ENCODE results near the gene PTPRM.

Gene PTPRM

DNA sequence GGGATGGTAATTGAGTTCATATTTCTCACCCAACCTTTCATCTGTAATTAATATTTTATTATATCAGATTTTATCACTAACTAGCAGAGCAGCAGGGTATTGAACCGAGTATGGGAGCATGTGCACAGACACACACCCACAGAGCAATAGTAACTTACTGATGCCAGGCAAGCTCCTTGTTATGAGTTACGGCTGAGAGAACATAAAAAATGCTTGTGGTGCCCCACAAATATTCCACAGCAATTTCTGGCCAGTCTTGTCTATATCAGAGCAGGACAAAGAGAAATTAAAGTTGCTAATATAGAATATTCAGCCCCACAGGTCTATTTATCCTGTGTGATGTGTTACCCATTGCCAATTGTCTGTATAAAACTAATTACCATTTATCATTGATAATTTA lies 540.3 kb downstream of the PTPRM start:
- Histone ChIP-seq H3K4me1 (ENCODE audit: control insufficient read depth, insufficient read depth, low read length) (no peaks in the 10 kb centered on the region), H3K4me3 (ENCODE audit: low read depth, low read length) (no peak overlapping the region), H3K9me3 (ENCODE audit: control insufficient read depth, insufficient read depth, low read depth, low read length) (no peaks in the 10 kb centered on the region), H3K27ac (ENCODE audit: extremely low read depth, low read depth, low read length) (no peak overlapping the region), H3K36me3 (ENCODE audit: control insufficient read depth in 2 of 2, insufficient read depth in 1 of 2, low read length in 2 of 2) (no peaks in the 10 kb centered on the region)
- no peak for TF ChIP-seq ZNF175 (tag by site-specific recombination; IDR thresholded peaks at IDR 0.05)
- peak; percentile 16; the same call in 1 of the 2 replicates for TF ChIP-seq SCRT2 (tag by site-specific recombination; IDR thresholded peaks at IDR 0.05)
- no peak for TF ChIP-seq MYNN (tag by site-specific recombination; IDR thresholded peaks at IDR 0.05; ENCODE audit: borderline replicate concordance)
- TF ChIP-seq ZNF658 (tag by site-specific recombination; IDR thresholded peaks at IDR 0.05), result no peak
- no peak for TF ChIP-seq ZNF707 (tag by site-specific recombination; IDR thresholded peaks at IDR 0.05)
- CTCF ChIA-PET, result no interaction called here
- POLR2A ChIA-PET, result no interaction called here

DNA sequence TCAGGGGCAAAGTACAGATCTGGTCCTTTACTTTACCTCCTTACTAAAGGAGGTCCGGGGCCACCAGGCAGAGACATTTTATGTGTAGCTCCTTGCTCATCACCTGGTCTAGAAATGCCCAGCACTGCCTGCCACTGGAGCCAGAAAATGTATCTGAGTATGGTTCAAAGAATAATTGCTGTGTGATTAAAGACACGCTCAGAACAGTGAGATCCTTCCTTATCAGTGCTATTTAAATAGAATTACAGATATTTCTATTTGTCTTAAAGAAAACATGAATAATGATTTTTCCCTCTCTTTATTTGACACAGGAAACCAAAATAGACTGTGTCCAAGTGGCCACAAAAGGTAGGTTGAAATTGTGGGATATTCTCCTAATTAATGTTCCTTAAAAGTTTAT lies 547.4 kb downstream of the PTPRM start:
- H3K9me3 ChIP-seq (ENCODE audit: control insufficient read depth, insufficient read depth, low read depth, low read length), result no peaks in the 10 kb centered on the region
- H3K4me1 ChIP-seq (ENCODE audit: control insufficient read depth, insufficient read depth, low read length), result no peaks in the 10 kb centered on the region
- ChIA-PET CTCF (interaction anchor here (0.6 kb wide), 1 partner anchor 169 kb away, joined by 3 read pairs; no protein-coding TSS in a partner anchor), POLR2A (no interaction called here)
- no peaks in the 10 kb centered on the region for H3K36me3 ChIP-seq (ENCODE audit: control insufficient read depth in 2 of 2, insufficient read depth in 1 of 2, low read length in 2 of 2)
- no peak overlapping the region for H3K4me3 ChIP-seq (ENCODE audit: low read depth, low read length)
- TF ChIP-seq ZNF785 (tag by site-specific recombination; IDR thresholded peaks at IDR 0.05), result no peak
- TF ChIP-seq, protein P1, sequence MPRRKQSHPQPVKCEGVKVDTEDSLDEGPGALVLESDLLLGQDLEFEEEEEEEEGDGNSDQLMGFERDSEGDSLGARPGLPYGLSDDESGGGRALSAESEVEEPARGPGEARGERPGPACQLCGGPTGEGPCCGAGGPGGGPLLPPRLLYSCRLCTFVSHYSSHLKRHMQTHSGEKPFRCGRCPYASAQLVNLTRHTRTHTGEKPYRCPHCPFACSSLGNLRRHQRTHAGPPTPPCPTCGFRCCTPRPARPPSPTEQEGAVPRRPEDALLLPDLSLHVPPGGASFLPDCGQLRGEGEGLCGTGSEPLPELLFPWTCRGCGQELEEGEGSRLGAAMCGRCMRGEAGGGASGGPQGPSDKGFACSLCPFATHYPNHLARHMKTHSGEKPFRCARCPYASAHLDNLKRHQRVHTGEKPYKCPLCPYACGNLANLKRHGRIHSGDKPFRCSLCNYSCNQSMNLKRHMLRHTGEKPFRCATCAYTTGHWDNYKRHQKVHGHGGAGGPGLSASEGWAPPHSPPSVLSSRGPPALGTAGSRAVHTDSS (tag by site-specific recombination; IDR thresholded peaks at IDR 0.05), result no peak
- no peak for TF ChIP-seq ZNF292 (tag by site-specific recombination; IDR thresholded peaks at IDR 0.05; ENCODE audit: borderline replicate concordance, low read depth)
- TF ChIP-seq ZBTB7A (tag by site-specific recombination; IDR thresholded peaks at IDR 0.05; ENCODE audit: low read depth), result no peak
- no peak for TF ChIP-seq ZNF629 (tag by site-specific recombination; IDR thresholded peaks at IDR 0.05)
- no peak for TF ChIP-seq ZNF223 (tag by site-specific recombination; IDR thresholded peaks at IDR 0.05)
- no peak for TF ChIP-seq ZNF302 (tag by site-specific recombination; IDR thresholded peaks at IDR 0.05; ENCODE audit: low read depth)
- no peak for TF ChIP-seq ZNF654 (tag by site-specific recombination; IDR thresholded peaks at IDR 0.05; ENCODE audit: low read depth)
- TF ChIP-seq, protein P2, sequence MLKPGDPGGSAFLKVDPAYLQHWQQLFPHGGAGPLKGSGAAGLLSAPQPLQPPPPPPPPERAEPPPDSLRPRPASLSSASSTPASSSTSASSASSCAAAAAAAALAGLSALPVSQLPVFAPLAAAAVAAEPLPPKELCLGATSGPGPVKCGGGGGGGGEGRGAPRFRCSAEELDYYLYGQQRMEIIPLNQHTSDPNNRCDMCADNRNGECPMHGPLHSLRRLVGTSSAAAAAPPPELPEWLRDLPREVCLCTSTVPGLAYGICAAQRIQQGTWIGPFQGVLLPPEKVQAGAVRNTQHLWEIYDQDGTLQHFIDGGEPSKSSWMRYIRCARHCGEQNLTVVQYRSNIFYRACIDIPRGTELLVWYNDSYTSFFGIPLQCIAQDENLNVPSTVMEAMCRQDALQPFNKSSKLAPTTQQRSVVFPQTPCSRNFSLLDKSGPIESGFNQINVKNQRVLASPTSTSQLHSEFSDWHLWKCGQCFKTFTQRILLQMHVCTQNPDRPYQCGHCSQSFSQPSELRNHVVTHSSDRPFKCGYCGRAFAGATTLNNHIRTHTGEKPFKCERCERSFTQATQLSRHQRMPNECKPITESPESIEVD (tag by site-specific recombination; IDR thresholded peaks at IDR 0.05), result no peak
- TF ChIP-seq ZNF140 (tag by site-specific recombination; IDR thresholded peaks at IDR 0.05), result no peak
- TF ChIP-seq ZNF350 (tag by site-specific recombination; IDR thresholded peaks at IDR 0.05), result no peak
- no peak for TF ChIP-seq ZNF529 (tag by site-specific recombination; IDR thresholded peaks at IDR 0.05; ENCODE audit: insufficient replicate concordance)
- H3K27ac ChIP-seq (ENCODE audit: extremely low read depth, low read depth, low read length), result no peak overlapping the region

DNA sequence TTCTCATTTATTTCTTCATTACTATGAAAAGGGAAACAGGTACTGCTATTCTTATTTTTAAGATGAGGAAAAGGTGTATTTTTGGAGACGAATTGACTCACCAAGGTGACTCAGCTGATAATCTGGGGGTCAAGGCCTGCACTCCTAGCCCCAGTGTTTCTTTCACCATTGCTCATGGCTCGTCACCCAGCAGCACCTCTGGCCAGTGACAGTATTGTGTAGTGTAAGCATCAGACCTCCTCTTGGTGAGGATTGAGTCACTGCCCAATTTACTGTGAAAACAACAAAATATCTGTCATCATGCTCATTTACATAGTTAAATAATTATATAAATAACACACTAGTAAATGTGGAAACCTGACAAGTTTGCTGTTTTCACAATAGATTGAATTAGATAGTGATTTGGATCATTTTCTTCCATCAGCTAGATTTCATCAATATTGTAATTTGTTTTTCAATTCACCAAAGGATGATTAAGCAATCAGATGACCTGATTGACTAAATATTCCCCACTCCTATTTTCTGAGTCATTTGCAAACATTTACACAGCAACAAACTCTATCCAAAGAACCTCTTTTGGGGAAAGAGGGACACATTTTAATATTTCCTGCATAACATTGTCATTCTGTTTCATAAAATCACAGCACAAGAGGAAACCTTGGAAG lies 549.4 kb downstream of the PTPRM start:
- Histone ChIP-seq H3K9me3 (ENCODE audit: control insufficient read depth, insufficient read depth, low read depth, low read length) (no peaks in the 10 kb centered on the region), H3K27ac (ENCODE audit: extremely low read depth, low read depth, low read length) (no peak overlapping the region), H3K4me1 (ENCODE audit: control insufficient read depth, insufficient read depth, low read length) (no peaks in the 10 kb centered on the region), H3K4me3 (ENCODE audit: low read depth, low read length) (no peak overlapping the region), H3K36me3 (ENCODE audit: control insufficient read depth in 2 of 2, insufficient read depth in 1 of 2, low read length in 2 of 2) (no peaks in the 10 kb centered on the region)
- ChIA-PET POLR2A (no interaction called here), CTCF (no interaction called here)
- TF ChIP-seq, protein P3, sequence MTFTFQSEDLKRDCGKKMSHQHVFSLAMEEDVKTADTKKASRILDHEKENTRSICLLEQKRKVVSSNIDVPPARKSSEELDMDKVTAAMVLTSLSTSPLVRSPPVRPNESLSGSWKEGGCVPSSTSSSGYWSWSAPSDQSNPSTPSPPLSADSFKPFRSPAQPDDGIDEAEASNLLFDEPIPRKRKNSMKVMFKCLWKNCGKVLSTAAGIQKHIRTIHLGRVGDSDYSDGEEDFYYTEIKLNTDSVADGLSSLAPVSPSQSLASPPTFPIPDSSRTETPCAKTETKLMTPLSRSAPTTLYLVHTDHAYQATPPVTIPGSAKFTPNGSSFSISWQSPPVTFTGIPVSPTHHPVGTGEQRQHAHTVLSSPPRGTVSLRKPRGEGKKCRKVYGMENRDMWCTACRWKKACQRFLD (tag by site-specific recombination; IDR thresholded peaks at IDR 0.05), result no peak
- TF ChIP-seq ZFP41 (tag by site-specific recombination; IDR thresholded peaks at IDR 0.05; ENCODE audit: borderline replicate concordance), result no peak
- no peak for TF ChIP-seq ZNF391 (tag by site-specific recombination; IDR thresholded peaks at IDR 0.05; ENCODE audit: borderline replicate concordance, low read depth)
- no peak for TF ChIP-seq OSR2 (tag by site-specific recombination; IDR thresholded peaks at IDR 0.05)
- TF ChIP-seq, protein P4, sequence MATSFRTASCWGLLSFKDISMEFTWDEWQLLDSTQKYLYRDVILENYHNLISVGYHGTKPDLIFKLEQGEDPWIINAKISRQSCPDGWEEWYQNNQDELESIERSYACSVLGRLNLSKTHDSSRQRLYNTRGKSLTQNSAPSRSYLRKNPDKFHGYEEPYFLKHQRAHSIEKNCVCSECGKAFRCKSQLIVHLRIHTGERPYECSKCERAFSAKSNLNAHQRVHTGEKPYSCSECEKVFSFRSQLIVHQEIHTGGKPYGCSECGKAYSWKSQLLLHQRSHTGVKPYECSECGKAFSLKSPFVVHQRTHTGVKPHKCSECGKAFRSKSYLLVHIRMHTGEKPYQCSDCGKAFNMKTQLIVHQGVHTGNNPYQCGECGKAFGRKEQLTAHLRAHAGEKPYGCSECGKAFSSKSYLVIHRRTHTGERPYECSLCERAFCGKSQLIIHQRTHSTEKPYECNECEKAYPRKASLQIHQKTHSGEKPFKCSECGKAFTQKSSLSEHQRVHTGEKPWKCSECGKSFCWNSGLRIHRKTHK (tag by site-specific recombination; IDR thresholded peaks at IDR 0.05), result no peak
- TF ChIP-seq ZBTB17 (tag by site-specific recombination; IDR thresholded peaks at IDR 0.05), result no peak
- TF ChIP-seq, protein P5, sequence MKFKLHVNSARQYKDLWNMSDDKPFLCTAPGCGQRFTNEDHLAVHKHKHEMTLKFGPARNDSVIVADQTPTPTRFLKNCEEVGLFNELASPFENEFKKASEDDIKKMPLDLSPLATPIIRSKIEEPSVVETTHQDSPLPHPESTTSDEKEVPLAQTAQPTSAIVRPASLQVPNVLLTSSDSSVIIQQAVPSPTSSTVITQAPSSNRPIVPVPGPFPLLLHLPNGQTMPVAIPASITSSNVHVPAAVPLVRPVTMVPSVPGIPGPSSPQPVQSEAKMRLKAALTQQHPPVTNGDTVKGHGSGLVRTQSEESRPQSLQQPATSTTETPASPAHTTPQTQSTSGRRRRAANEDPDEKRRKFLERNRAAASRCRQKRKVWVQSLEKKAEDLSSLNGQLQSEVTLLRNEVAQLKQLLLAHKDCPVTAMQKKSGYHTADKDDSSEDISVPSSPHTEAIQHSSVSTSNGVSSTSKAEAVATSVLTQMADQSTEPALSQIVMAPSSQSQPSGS (tag by site-specific recombination; IDR thresholded peaks at IDR 0.05; ENCODE audit: low read depth), result no peak
- TF ChIP-seq ZNF223 (tag by site-specific recombination; IDR thresholded peaks at IDR 0.05), result no peak

Data from HEK293 (cell line).